Ureter (tissue), 1 donor: Measurements from ENCODE around the gene ALKBH1. TPM values are rescaled to one million over a fixed set of nuclear protein-coding genes. Genes with fewer than 3 reads are reported as not detected.

Source experiments
- total RNA-seq: library from RNA; stranded (reverse); gene quantifications from one replicate; pipeline ENCODE4 v1.2.4, GENCODE V29; 2023
- donor health status: DM: yes; HTN: yes; CAD: no.

The ALKBH1 gene
- total RNA-seq, 1 donor from 2014 or later = 16.0 TPM

Other genes starting within 250 kb of the ALKBH1 start
- gene AHSA1, start 249.9 kb downstream of the ALKBH1 start, total RNA-seq = 131 TPM
- gene ISM2, start 209.2 kb downstream of the ALKBH1 start, total RNA-seq = 3.5 TPM
- gene SPTLC2, start 91.4 kb downstream of the ALKBH1 start, total RNA-seq = 49.9 TPM
- gene SLIRP, start 80 bp upstream of the ALKBH1 start, total RNA-seq = 101 TPM
- 76.1 TPM for gene SNW1, start 53.1 kb upstream of the ALKBH1 start, total RNA-seq
- gene ADCK1, start 92.1 kb upstream of the ALKBH1 start, total RNA-seq = 14.6 TPM